HL-60/S4 treated with phorbol 12-myristate 13-acetate at 8.2 ng/mL for 4 days and 3 days (cell line): ENCODE data around the gene ZDHHC14.
"Not testable (repeated sequence)": the region's sequence is repeated elsewhere in the genome, so short reads cannot be mapped to it uniquely, and the experiment has no call there.

Experiments
- in situ Hi-C: fragments of 300-500 bp; cut with MboI; formaldehyde crosslinking; loops from 2 replicates; pipeline ENCODE4 v1.15.0; 2022; ENCODE audit warnings: low sequenced_read_pairs

The ZDHHC14 gene

GRCh38 chr6:157380779-157381561, at the start of gene ZDHHC14:
Gene ZDHHC14, plus strand, starts transcription at chr6:157381190.
- in situ Hi-C loops, result no loop called here

- in situ Hi-C loops, result no loop called here
Measured at GRCh38 chr6:157332813-157333212, 48.2 kb upstream of the ZDHHC14 start.

- in situ Hi-C loops, result no loop called here
Measured at GRCh38 chr6:157333537-157333936, 47.5 kb upstream of the ZDHHC14 start.

- in situ Hi-C loops, result no loop called here
Measured at GRCh38 chr6:157333956-157334355, 47.0 kb upstream of the ZDHHC14 start.

- in situ Hi-C loops, result no loop called here
Measured at GRCh38 chr6:157335829-157336228, 45.2 kb upstream of the ZDHHC14 start.

GRCh38 chr6:157337276-157337675, 43.7 kb upstream of the ZDHHC14 start:
- in situ Hi-C loops, result not testable (repeated sequence)

GRCh38 chr6:157337751-157338150, 43.2 kb upstream of the ZDHHC14 start:
- in situ Hi-C loops, result no loop called here

- in situ Hi-C loops, result no loop called here
Measured at GRCh38 chr6:157339432-157339831, 41.6 kb upstream of the ZDHHC14 start.

- in situ Hi-C loops, result no loop called here
Measured at GRCh38 chr6:157343732-157344131, 37.3 kb upstream of the ZDHHC14 start.

GRCh38 chr6:157346373-157346772, 34.6 kb upstream of the ZDHHC14 start:
- in situ Hi-C loops, result no loop called here

- in situ Hi-C loops, result no loop called here
Measured at GRCh38 chr6:157358287-157358686, 22.7 kb upstream of the ZDHHC14 start.

- in situ Hi-C loops, result no loop called here
Measured at GRCh38 chr6:157361886-157362285, 19.1 kb upstream of the ZDHHC14 start.

- in situ Hi-C loops, result no loop called here
Measured at GRCh38 chr6:157364705-157365104, 16.3 kb upstream of the ZDHHC14 start.

- in situ Hi-C loops, result no loop called here
Measured at GRCh38 chr6:157366648-157367047, 14.3 kb upstream of the ZDHHC14 start.

- in situ Hi-C loops, result no loop called here
Measured at GRCh38 chr6:157368359-157369049, 12.5 kb upstream of the ZDHHC14 start.

- in situ Hi-C loops, result no loop called here
Measured at GRCh38 chr6:157370755-157371154, 10.2 kb upstream of the ZDHHC14 start.

GRCh38 chr6:157372501-157373280, 8.3 kb upstream of the ZDHHC14 start:
- in situ Hi-C loops, result no loop called here

- in situ Hi-C loops, result no loop called here
Measured at GRCh38 chr6:157374889-157375443, 6.0 kb upstream of the ZDHHC14 start.

GRCh38 chr6:157376241-157376640, 4.7 kb upstream of the ZDHHC14 start:
- in situ Hi-C loops, result no loop called here

GRCh38 chr6:157376706-157377230, 4.2 kb upstream of the ZDHHC14 start:
- in situ Hi-C loops, result no loop called here
